ENCODE measurements around the gene RAD9A. TPM values are rescaled to one million over a fixed set of nuclear protein-coding genes. Genes with fewer than 3 reads are reported as not detected.

The RAD9A gene
- total RNA-seq, 1 experiment from 2014 or later = 20.9 TPM

GRCh38 chr11:67416416-67417335, 24.9 kb downstream of the RAD9A start:
- H3T11ph ChIP-seq (ENCODE audit: low read length) = no peak overlapping the region
- peaks cover 18 to 22% of the 10 kb centered on the region in 2 experiments for H3K4me1 Mint-ChIP-seq
- H3K27ac Mint-ChIP-seq = peak overlapping the region in 1 of 3 experiments; percentile 72; a peak in 2 of 7 replicates
- no peaks in the 10 kb centered on the region for H3K9me3 ChIP-seq (ENCODE audit: control insufficient read depth, low read depth, low read length)
- no peak overlapping the region for H3K18ac ChIP-seq (ENCODE audit: insufficient read length, low read depth, low read length)
- H4K20me1 ChIP-seq (ENCODE audit: control insufficient read depth, insufficient read depth, insufficient read length) = no peaks in the 10 kb centered on the region
- H3K4ac ChIP-seq (ENCODE audit: low read depth, low read length) = no peak overlapping the region
- DNase-seq = no peak
- no peaks in the 10 kb centered on the region for H3K79me2 ChIP-seq (ENCODE audit: insufficient read depth, low read length)
- TF ChIP-seq, protein P1, sequence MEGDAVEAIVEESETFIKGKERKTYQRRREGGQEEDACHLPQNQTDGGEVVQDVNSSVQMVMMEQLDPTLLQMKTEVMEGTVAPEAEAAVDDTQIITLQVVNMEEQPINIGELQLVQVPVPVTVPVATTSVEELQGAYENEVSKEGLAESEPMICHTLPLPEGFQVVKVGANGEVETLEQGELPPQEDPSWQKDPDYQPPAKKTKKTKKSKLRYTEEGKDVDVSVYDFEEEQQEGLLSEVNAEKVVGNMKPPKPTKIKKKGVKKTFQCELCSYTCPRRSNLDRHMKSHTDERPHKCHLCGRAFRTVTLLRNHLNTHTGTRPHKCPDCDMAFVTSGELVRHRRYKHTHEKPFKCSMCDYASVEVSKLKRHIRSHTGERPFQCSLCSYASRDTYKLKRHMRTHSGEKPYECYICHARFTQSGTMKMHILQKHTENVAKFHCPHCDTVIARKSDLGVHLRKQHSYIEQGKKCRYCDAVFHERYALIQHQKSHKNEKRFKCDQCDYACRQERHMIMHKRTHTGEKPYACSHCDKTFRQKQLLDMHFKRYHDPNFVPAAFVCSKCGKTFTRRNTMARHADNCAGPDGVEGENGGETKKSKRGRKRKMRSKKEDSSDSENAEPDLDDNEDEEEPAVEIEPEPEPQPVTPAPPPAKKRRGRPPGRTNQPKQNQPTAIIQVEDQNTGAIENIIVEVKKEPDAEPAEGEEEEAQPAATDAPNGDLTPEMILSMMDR (conservative IDR thresholded peaks at IDR 0.05) = no peak
- peaks cover 43% of the 10 kb centered on the region for H3K27me3 Mint-ChIP-seq (ENCODE audit: low read depth)
- no peaks in the 10 kb centered on the region for H3K23me2 ChIP-seq (ENCODE audit: insufficient read length, low read depth, low read length, poor library complexity, severe bottlenecking)
- H2AK5ac ChIP-seq (ENCODE audit: insufficient read length, low read length) = no peak overlapping the region
- H2BK5ac ChIP-seq (ENCODE audit: insufficient read length, low read length) = no peak overlapping the region
- H4K8ac ChIP-seq (replicated peaks; ENCODE audit: insufficient read length, low read depth, low read length) = no peak overlapping the region
- no peak overlapping the region for H4K5ac ChIP-seq (ENCODE audit: insufficient read length, low read depth, low read length)
- no peak overlapping the region for H2AFZ ChIP-seq (ENCODE audit: low read length)
- peak overlapping the region; percentile 49 to 75 for H3K4me3 Mint-ChIP-seq
- no CpG with 5 or more reads among the region's 21 CpGs for WGBS (ENCODE audit: extremely low coverage, insufficient read length, low lambda C conversion rate)
- no peaks in the 10 kb centered on the region; a peak in 1 of 5 replicates for H3K9me3 Mint-ChIP-seq
- no peak overlapping the region for H4K91ac ChIP-seq (ENCODE audit: insufficient read length, low read depth, low read length)
- H3K4me1 ChIP-seq (ENCODE audit: insufficient read depth, low read length) = no peaks in the 10 kb centered on the region
- H3K27ac ChIP-seq (ENCODE audit: insufficient read length, low read depth, low read length) = no peak overlapping the region
- no peak overlapping the region for H3K56ac ChIP-seq (ENCODE audit: insufficient read length, low read depth, low read length)
- no peak overlapping the region for H3K14ac ChIP-seq (ENCODE audit: insufficient read depth, low read length)
- H3K27me3 ChIP-seq (ENCODE audit: insufficient read depth, low read length) = no peaks in the 10 kb centered on the region
- peaks cover 0 to 1% (median 0%) of the 10 kb centered on the region in 3 experiments; a peak in 1 of 7 replicates for H3K36me3 Mint-ChIP-seq (ENCODE audit: insufficient read depth in 1 of 3, low read depth in 3 of 3)
- H3K9ac ChIP-seq (ENCODE audit: extremely low read depth, insufficient read length, low read length) = no peak overlapping the region
- no peak overlapping the region for H2BK120ac ChIP-seq (ENCODE audit: low read depth, low read length, poor library complexity, severe bottlenecking)
- H3K23ac ChIP-seq (ENCODE audit: insufficient read length, low read depth, low read length) = no peak overlapping the region
- no peaks in the 10 kb centered on the region for H3K79me1 ChIP-seq (ENCODE audit: insufficient read depth, low read depth, low read length, poor library complexity, severe bottlenecking)
- H3K4me2 ChIP-seq (ENCODE audit: insufficient read depth, insufficient read length, low read length) = peak overlapping the region; percentile 20
- H2BK12ac ChIP-seq (ENCODE audit: insufficient read length, low read depth, low read length) = no peak overlapping the region
- H2BK20ac ChIP-seq (ENCODE audit: low read depth, low read length, poor library complexity, severe bottlenecking) = no peak overlapping the region
- H2BK15ac ChIP-seq (ENCODE audit: low read depth, low read length) = no peak overlapping the region

Measured in H9 (cell line).